DMS53 (cell line): ENCODE data around the gene SHROOM1.
A peak's percentile ranks its signal among the peaks of the same experiment; 100 is the strongest.
"Not testable (repeated sequence)": the region's sequence is repeated elsewhere in the genome, so short reads cannot be mapped to it uniquely, and the experiment has no call there.

Experiments used
- DNase-seq: peaks from one replicate; lab custom pipeline; 2025; lab: John Stamatoyannopoulos, UW

Gene SHROOM1

GRCh38 chr5:132807163-132807838 is 23.1 kb downstream of the SHROOM1 start:
- peak; percentile 78 for DNase-seq

DNA sequence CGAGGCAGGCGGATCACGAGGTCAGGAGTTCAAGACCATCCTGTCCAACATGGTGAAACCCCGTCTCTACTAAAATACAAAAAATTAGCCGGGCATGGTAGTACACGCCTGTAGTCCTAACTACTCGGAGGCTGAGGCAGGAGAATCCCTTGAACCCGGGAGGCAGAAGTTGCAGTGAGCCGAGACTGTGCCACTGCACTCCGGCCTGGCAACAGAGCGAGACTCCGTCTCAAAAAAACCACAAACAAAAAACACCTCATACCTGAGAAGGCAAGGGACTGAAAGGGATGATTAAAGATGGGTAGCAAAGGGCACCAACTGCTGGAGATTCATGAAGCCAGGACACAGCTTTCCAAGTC is 23.7 kb downstream of the SHROOM1 start:
- DNase-seq: not testable (repeated sequence)

DNA sequence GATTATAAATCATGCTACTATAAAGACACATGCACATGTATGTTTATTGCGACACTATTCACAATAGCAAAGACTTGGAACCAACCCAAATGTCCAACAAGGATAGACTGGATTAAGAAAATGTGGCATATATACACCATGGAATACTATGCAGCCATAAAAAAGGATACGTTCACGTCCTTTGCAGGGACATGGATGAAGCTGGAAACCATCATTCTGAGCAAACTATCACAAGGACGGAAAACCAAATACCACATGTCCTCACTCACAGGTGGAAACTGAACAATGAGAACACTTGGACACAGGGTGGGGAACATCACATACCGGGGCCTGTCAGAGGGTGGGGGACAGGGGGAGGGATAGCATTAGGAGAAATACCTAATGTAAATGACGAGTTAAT is 24.6 kb downstream of the SHROOM1 start:
- DNase-seq: not testable (repeated sequence)

DNA sequence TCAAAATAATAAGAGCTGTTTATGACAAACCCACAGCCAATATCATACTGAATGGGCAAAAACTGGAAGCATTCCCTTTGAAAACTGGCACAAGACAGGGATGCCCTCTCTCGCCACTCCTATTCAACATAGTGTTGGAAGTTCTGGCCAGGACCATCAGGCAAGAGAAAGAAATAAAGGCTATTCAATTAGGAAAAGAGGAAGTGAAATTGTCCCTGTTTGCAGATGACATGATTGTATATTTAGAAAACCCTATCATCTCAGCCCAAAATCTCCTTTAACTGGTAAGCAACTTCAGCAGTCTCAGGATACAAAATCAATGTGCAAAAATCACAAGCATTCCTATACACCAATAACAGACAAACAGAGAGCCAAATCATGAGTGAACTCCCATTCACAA is 26.2 kb downstream of the SHROOM1 start:
- DNase-seq: not testable (repeated sequence)

DNA sequence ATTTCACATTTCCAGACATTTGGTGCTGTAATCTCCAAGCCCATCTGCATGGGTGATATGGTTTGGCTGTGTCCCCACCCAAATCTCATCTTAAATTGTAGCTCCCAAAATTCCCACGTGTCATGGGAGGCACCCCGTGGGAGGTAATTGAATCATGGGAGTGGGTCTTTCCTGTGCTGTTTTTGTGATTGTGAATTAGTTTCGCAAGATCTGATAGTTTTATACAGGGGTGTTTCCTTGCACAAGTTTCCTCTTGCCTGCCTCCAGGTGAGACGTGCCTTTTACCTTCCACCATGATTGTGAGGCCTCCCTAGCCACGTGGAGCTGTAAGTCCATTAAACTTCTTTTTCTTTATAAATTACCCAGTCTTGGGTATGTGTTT is 27.8 kb downstream of the SHROOM1 start:
- DNase-seq: not testable (repeated sequence)

- DNase-seq: peak; percentile 18
These were observed 28.3 kb downstream of the SHROOM1 start for GRCh38 chr5:132802044-132802684.

- no peak for DNase-seq
These were observed 29.9 kb downstream of the SHROOM1 start for GRCh38 chr5:132800545-132800944.

GRCh38 chr5:132799392-132799791 is 31.1 kb downstream of the SHROOM1 start:
- no peak for DNase-seq

DNA sequence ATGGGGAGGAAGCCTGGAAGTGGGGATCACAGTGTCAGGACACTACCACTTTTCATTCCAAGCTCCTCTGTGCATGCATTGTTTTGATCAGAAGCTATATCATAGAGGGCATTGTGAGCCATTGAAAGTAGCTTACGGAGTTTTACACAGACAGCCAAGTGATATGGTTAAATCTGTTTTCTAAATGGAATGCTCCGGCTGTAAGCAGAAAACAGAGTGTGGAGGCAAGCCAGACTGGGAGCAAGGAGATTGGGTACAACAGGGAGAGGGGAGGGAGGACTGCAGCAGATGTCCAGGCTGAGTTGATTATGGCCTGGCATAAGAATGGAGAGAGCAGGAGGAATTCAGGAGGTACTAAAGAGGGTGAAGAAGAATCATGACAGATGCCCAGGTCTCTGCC is 32.8 kb downstream of the SHROOM1 start:
- no peak for DNase-seq

DNA sequence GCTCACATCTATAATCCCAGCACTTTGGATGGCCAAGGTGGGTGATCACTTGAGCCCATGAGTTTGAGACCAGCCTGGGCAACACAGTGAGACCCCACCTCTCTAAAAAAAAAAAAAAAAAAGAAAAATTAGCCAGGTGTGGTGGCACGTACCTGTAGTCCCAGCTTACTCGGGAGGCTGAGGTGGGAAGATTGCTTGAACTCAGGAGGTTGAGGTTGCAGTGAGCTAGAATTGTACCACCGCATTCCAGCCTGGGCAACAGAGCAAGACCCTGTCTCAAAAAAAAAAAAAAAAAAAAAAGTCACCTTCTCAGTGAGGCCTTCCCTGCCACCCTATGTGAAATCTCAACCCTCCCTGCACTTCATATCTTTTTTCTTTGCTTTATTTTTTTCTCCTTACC is 39.4 kb downstream of the SHROOM1 start:
- no peak for DNase-seq

- no peak for DNase-seq
These were observed 40.1 kb downstream of the SHROOM1 start for GRCh38 chr5:132790201-132790865.

GRCh38 chr5:132788990-132789886 is 41.2 kb downstream of the SHROOM1 start:
- DNase-seq: no peak

GRCh38 chr5:132788508-132788907 is 41.9 kb downstream of the SHROOM1 start:
- no peak for DNase-seq

DNA sequence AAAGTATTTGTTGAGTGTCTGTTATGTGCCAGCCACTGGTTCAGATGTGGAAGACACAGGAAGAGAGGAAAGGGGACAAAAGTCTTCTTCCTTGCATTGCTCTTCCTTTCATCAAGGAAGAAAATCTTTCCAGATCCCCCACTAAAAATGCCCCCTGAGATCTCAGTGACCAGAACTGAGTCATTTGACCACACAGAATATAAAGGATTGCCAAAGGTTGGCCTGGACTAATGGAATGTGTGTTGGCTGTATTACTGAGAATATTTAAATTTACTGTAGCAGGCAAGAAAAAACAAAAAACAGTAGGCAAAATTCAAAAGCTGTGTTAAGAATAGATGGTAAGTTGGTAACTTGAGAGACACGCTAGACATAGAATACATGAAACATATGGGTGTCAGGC is 43.4 kb downstream of the SHROOM1 start:
- DNase-seq: no peak

- DNase-seq: no peak
These were observed 44.6 kb downstream of the SHROOM1 start for GRCh38 chr5:132785864-132786263.

GRCh38 chr5:132785365-132785764 is 45.1 kb downstream of the SHROOM1 start:
- no peak for DNase-seq

DNA sequence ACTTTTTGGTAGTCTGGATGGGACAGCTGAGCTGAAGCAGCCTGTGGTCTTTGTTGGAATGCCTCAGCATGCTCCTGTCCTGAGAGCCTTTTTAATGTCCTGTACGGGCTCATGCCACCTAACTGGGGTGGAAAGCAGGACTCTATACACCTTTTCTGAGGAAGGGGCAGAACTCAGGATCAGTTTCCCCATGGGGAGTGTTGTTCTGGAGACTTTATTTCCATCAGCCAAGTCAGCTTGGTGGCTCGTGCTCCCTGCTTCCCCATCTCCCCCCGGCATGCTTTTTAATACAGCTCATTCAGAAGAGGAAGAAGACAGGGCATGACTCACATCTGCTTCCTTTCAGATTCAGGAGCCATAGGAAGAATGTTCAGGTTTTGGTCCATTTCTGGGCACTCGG is 48.3 kb downstream of the SHROOM1 start:
- no peak for DNase-seq

- DNase-seq: no peak
These were observed 49.4 kb downstream of the SHROOM1 start for GRCh38 chr5:132781029-132781428.

- no peak for DNase-seq
These were observed 49.9 kb downstream of the SHROOM1 start for GRCh38 chr5:132780577-132780976.

GRCh38 chr5:132779961-132780360 is 50.5 kb downstream of the SHROOM1 start:
- no peak for DNase-seq

GRCh38 chr5:132778856-132779255 is 51.6 kb downstream of the SHROOM1 start:
- DNase-seq: no peak

DNA sequence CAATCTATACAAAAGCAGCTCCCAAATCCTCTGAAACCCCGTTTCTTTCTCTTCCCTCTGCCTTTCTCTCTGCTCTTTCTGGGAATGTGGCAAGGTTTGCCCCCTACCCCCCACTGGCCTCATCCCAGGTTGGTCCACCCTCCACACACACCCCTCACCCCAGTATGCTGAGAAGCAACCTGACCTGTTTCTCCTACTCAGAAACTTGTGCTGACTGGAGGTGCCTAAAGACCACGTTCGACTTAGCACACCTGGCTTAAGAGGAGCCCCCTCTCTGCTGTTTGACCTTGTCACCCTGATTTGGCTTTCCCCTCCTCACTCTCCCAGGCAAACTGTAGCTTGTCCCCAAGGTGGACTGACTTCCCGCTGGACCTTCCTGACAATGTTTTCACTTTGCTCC is 52.3 kb downstream of the SHROOM1 start:
- no peak for DNase-seq
